SW 1271 (cell line): ENCODE results near the gene NSD2.
"Not testable (repeated sequence)": the region's sequence is repeated elsewhere in the genome, so short reads cannot be mapped to it uniquely, and the experiment has no call there.

Experiments
- DNase-seq, 2 experiments: peaks; one replicate each; lab custom pipeline; 2025; lab: John Stamatoyannopoulos, UW

Gene NSD2

DNA sequence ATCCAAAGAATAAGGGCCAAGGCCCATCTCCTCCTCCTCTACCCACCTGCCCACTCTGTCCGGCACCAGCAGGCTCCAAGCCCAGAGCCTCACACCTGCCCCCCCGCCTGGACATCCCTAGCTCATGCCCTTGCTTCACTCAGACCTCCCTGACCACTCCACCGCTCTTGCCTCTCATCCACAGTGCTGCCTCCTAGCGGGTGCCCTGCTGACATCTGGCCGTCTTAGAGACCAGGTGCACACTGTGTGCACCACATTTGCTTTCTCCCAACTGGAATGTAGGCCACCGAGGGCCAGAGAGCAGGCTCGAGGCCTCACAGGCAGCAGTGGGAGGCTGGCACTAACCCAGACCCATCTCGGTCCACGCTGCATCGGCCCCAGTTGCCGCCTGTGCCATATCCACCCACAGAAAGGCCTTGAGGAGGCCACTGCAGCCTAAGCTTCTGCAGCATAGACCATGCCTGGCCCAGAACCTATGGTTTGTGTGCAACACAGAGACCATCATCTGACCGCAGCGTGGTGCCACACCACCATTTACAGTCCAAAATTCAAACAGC is 28.8 kb upstream of the NSD2 start:
- DNase-seq, result no peak

- no peak for DNase-seq
Observed at GRCh38 chr4:1842993-1843448, 28.2 kb upstream of the NSD2 start.

DNA sequence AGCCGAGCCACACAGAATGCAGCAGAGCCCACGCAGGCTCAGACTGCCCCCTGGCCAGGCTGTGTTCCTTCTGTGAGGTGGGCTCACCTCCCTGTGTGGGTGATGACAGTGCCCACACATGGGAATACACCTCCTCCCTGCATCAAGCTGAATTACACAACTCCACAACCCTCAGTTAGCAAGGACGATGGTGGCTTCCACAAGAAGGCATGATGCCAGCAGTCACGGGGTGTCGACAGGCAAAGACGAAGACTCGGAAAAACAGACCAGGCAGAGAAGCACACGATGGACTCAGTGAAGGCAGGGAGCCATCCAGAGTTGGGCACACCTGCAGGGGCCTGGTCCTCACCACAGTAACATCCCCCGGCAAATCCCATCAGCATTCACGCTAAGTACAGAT is 27.3 kb upstream of the NSD2 start:
- DNase-seq, result no peak

- DNase-seq, result not testable (repeated sequence)
Observed at GRCh38 chr4:1844618-1845017, 26.6 kb upstream of the NSD2 start.

- no peak for DNase-seq
Observed at GRCh38 chr4:1846580-1846979, 24.6 kb upstream of the NSD2 start.

DNA sequence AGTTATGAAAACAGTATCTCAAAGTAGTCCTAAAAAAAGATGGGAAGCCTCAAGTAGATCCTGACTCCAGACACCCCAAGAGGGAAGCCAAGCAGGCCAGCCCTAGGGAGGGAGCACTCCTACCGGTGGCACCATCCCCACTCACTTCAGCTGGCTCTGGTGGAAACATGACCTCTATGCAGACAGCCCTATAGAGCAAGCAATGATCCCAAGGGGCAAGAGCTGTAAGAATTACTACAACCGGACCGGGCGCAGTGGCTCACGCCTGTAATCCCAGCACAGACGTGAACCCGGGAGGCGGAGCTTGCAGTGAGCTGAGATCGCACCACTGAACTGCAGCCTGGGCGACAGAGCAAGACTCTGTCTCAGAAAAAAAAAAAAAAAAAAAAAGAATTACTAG is 20.9 kb upstream of the NSD2 start:
- DNase-seq, result no peak

DNA sequence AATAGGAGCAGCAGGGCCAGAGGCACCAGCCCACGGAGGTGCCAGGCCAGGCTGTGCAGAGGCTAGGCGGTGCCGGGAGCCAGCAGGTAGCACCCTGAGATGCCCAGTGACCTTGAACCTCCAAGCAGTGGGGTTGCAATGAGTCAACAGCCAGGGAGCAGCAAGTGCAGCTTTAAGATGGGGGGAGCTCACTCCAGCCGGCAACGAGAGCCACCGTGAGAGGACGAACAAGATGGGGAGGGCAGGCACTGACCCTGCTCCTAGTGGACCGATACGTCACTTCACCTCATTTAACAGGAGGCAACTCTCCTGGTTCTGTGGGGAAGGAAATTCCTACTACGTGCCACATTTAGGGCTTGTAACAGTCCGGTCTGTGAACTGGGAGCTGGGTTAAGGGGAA is 20.0 kb upstream of the NSD2 start:
- no peak for DNase-seq

DNA sequence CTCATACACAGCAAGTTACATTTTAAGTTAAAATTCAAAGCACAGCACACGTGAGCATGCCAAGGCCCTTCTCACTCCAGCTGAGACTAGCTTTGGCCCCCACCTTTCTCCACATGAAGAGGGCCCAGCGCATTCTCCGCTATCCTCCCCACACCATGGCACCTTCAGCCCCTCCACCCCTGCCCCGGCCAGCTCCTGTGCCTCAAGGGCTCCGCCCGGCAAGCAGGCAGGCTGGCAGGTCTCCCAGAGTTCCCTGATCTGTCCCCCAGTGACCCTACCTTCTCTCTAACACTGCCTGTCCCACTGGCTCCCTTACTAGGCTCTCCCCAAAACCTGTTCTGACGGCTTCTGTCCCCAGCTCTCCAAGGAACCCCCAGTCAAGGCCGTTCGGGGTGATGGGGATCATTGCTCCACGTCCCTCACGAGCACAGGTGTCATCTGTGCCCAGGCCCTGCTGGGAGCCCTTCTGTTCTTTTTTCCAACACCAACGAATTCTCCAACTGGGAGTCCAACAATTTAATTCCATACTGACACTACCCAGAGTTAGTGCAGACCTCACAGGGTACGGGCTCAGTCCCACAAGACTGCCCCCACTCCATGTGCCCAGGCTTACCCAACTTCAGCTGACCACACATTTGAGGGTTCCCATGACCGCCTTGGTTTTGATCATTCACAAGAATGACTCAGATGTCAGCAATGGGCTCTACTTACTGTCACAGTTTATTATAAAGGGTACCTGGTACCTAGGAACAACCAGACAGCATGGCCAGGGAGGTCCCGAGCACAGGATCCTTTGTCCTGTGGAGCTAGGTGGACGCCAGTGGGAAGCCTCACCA is 19.4 kb upstream of the NSD2 start:
- no peak for DNase-seq

- no peak for DNase-seq
Observed at GRCh38 chr4:1852904-1853623, 18.1 kb upstream of the NSD2 start.

GRCh38 chr4:1854752-1855151 is 16.4 kb upstream of the NSD2 start:
- DNase-seq, result no peak

DNA sequence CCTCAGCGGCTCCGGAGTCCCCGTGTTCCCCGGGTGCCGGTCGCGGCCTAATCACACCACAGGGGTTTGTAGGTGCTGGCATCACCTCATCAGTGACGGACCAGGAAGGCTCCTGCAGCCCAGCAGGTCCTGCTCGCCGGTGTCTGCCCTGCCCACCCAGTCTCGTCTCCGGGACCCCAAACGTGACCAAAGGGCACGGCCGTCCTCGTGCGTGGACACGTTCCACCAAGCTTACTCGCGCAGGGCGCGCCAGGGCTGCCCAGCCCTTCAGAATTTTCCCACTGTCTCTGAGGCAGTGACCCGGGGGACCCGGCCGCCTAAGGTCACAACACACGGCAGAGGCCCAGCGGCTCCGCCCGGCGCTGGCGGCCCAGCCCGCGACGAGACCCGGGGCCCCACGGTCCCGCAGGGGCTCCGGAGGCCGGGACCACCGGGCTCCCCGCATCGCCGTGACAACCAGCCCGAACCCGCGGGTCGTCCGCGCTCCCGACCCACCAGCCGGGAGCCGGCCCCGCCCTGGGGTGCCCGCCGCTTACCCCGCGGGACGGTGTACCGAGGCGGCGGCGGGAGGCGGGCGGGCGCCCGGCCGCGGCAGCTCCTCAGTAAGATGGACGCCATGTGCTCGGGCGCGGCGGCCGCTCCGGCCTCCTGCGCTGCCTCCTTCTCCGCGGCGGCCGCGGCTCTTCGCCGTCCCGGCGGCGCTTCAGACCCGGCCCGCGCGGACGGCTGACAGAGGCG is 15.7 kb upstream of the NSD2 start:
- no peak for DNase-seq

DNA sequence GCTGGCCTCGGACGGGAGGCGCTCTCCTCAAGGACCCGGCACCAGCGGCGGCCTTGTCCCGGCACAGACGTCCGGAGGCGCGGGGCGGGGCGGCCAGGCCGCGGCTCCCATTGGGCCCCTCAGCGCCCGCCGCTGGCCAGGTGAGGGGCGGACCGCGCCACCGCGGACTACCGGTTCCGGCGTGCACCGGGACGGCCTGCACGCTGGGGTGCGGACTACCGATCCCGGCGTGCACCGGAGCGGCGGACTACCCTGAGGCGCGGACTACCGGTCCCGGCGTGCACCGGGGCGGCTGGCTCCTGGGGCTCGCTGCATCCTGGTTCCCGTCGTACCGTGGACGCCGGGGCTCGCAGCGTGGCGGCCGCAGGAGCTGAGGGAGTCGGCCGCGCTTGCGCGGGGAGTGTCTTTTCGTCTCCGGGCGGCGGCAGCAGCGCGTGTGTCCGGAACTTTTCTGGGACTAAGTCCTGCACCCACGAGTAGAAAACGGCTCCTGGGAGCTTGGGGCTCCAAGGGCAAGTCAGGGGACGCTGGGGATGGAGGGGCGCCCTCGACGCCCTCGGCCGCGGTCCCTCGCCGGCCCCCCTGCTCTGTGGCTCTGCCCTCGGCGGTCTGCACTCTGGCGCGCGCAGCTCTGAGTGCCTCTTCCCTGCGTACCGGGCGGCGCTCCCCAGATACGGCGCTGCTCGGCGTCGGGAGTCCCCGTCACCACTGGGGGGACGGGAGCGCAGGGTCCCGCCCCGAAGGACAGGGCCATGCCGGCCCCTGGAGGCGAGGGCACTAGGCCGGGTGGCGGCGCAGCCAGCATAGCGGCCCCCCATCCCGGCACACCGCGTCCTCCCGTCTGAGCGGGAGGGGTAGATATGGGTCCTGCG is 14.9 kb upstream of the NSD2 start, which contains the start of gene LETM1:
LETM1 (minus strand) TSS at position 86 of the 872 bp plus-strand sequence. CDS start 206 bp downstream, outside the sequence.
- peak; percentile 67 to 89 for DNase-seq

GRCh38 chr4:1856943-1857699 is 14.1 kb upstream of the NSD2 start:
- DNase-seq, result peak in 1 of 2 experiments; percentile 24

DNA sequence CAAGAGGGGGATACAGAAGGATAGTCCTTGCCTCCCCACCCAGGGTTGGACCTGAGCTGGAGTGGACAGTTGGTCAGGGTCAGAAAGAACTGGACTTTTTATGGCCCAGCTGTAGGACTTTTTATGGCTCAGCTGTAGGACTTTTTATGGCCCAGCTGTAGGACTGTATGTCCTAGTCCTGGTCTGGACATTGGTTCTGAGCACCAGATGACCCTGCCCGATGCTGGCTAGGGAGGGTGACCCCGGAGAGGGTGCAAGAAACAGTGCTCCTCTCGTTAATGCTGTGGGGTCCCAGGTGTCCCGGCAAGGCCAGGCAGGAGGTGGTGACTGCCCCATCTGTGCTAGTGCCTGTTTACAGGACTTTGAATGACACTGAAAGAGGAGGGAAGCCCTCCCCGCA is 13.3 kb upstream of the NSD2 start:
- DNase-seq, result no peak

- no peak for DNase-seq
Observed at GRCh38 chr4:1859389-1859753, 11.8 kb upstream of the NSD2 start.

DNA sequence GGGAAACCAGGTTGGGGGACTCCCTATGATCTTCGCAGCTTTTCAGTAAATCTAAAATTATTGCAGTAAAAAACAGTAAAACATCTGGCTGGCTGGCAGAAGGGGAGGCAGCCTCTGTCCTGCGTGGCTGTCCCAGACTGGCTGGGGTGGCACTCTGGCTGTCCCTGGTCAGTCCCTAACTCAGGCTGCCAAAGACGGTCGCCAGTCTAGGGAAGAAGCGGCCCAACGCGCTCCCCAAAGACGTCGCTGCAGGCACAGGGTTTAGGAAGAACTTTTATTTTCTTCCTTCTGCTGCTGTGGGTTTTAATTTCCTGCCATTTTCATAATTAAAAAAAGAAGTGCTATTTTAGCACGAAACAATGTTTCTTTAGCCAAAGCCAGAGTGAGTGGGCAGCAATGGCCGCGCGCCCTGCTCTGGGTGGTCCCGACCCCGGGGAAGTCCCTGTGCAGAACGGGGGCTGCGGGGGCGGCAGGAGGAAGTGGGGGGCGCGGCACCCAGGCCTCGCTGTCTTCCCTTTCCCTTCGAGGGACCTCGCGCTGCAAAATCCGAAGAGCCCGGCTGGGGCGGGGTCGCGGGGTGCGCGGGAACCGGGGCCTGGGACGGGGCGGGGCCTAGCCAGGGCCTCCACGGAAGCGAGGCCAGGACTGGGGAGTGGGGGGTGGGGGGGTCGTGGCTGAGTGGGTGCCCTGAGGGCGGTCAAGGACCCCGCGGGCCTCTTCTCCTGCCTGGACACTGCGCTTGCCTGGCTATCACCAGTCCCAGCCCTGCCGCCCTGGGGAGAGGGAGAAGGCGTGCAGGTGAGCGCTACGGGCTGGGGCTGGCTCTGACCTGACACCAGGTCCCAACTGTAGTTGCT is 8.9 kb upstream of the NSD2 start:
- no peak for DNase-seq

- DNase-seq, result no peak
Observed at GRCh38 chr4:1862961-1863296, 8.3 kb upstream of the NSD2 start.

DNA sequence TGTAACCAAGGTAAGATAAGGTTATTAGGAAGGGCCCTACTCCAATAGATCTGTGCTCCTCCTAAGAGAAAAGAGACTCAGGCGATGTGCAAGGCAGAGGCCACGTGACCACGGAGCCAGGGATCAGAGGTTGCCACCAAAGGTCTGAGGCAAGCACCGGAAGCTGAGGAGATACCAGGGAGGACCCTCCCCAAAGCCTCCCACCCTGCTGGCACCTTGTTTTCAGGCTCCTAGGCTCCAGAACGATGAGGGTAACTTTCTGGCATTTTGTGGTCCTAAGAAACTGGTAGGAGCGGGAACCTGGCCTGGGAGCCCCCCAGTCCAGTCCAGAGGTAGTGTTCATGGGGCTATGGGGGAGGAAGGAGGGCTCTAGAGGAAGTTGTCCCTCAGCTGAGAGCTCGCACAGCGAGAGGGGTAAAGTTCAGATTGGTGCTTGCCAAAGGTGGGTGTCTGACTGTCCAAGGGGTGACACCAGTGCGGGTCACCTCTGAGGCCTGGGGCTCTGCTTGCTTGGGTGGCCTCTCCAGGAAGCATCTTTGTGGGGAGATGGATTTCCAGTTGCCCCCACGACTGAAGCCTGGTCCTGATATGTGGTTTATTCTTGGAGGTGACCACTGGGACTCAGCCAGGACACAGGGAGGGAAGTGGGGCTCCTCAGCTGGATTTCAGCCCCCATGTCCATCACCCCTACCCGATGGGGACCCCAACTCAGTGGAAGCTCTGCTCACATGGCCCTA is 7.7 kb upstream of the NSD2 start:
- no peak for DNase-seq
